HEK293T (cell line): ENCODE measurements around the gene SCT.

Source experiments
- CTCF ChIA-PET: fragments of 350-600 bp; formaldehyde crosslinking; extraction: SDS; loops from one replicate; lab custom pipeline; 2021; ENCODE audit warnings: antibody characterized with exemption, inconsistent platforms; lab: Yijun Ruan, JAX
- POLR2A ChIA-PET: fragments of 350-600 bp; formaldehyde crosslinking; extraction: SDS; loops from one replicate; lab custom pipeline; 2020; ENCODE audit warnings: antibody characterized with exemption, inconsistent platforms; lab: Yijun Ruan, JAX
- DNase-seq: peaks from one replicate; pipeline ENCODE4 v3.0.0; 2012; ENCODE audit warnings: mixed read lengths; ENCODE audit errors: extremely low spot score
- ARNT ChIP-seq: fragments of 450-650 bp; IDR thresholded peaks from 2 replicates; pipeline ENCODE4 v1.6.1; 2017; ENCODE audit warnings: mild to moderate bottlenecking
- BHLHE40 ChIP-seq: fragments of 450-650 bp; IDR thresholded peaks from 2 replicates; pipeline ENCODE4 v1.6.1; 2016; ENCODE audit warnings: mild to moderate bottlenecking, moderate library complexity, borderline replicate concordance
- CTBP1 ChIP-seq: fragments of 450-650 bp; IDR thresholded peaks from 2 replicates; pipeline ENCODE4 v1.6.1; 2016; ENCODE audit warnings: borderline replicate concordance
- ELF4 ChIP-seq: fragments of 450-650 bp; IDR thresholded peaks from 2 replicates; pipeline ENCODE4 v1.6.1; 2017; ENCODE audit warnings: antibody characterized with exemption
- FOXA1 ChIP-seq: fragments of 450-650 bp; IDR thresholded peaks from 2 replicates; pipeline ENCODE4 v1.6.1; 2016; ENCODE audit warnings: mild to moderate bottlenecking
- FOXK2 ChIP-seq: fragments of 450-650 bp; IDR thresholded peaks from 2 replicates; pipeline ENCODE4 v1.6.1; 2016; ENCODE audit warnings: mild to moderate bottlenecking
- FOXM1 ChIP-seq: fragments of 450-650 bp; IDR thresholded peaks from 2 replicates; pipeline ENCODE4 v1.6.1; 2017; ENCODE audit warnings: mild to moderate bottlenecking, borderline replicate concordance
- HDGF ChIP-seq: fragments of 450-650 bp; IDR thresholded peaks from 2 replicates; pipeline ENCODE4 v1.6.1; 2017; ENCODE audit warnings: antibody characterized with exemption, borderline replicate concordance
- L3MBTL2 ChIP-seq: fragments of 450-650 bp; conservative IDR thresholded peaks from 2 replicates; pipeline ENCODE4 v1.6.1; 2016; ENCODE audit warnings: mild to moderate bottlenecking
- LEF1 ChIP-seq: fragments of 450-650 bp; IDR thresholded peaks from 2 replicates; pipeline ENCODE4 v1.6.1; 2017; ENCODE audit warnings: mild to moderate bottlenecking, borderline replicate concordance
- NFRKB ChIP-seq: fragments of 450-650 bp; IDR thresholded peaks from 2 replicates; pipeline ENCODE4 v1.6.1; 2016; ENCODE audit warnings: mild to moderate bottlenecking, moderate library complexity
- PKNOX1 ChIP-seq: fragments of 450-650 bp; IDR thresholded peaks from 2 replicates; pipeline ENCODE4 v1.6.1; 2016
- SP1 ChIP-seq: fragments of 450-650 bp; IDR thresholded peaks from 2 replicates; pipeline ENCODE4 v1.6.1; 2017
- SUZ12 ChIP-seq: fragments of 450-650 bp; IDR thresholded peaks from 2 replicates; pipeline ENCODE4 v1.6.1; 2016; ENCODE audit warnings: mild to moderate bottlenecking
- TARDBP ChIP-seq: fragments of 450-650 bp; IDR thresholded peaks from 2 replicates; pipeline ENCODE4 v1.6.1; 2016
- ZNF384 ChIP-seq: fragments of 450-650 bp; IDR thresholded peaks from 2 replicates; pipeline ENCODE4 v1.6.1; 2016

Gene SCT

GRCh38 chr11:579830-580601 is 47.0 kb downstream of the SCT start:
- POLR2A ChIA-PET = no interaction called here
- DNase-seq = no peak
- CTCF ChIA-PET = no interaction called here
- TF ChIP-seq LEF1 (no peak), FOXA1 (no peak), SP1 (no peak), ARNT (no peak), FOXM1 (no peak), TARDBP (no peak), HDGF (no peak), NFRKB (no peak), ELF4 (no peak), L3MBTL2 (no peak), PKNOX1 (no peak), FOXK2 (no peak), BHLHE40 (no peak), SUZ12 (no peak), ZNF384 (no peak), CTBP1 (no peak)

GRCh38 chr11:578276-579035 is 48.5 kb downstream of the SCT start:
- CTCF ChIA-PET = no interaction called here
- POLR2A ChIA-PET = interaction anchor here (1.7 kb wide), 1 partner anchor 10 kb away, joined by 5 read pairs; no protein-coding TSS in a partner anchor
- no peak for DNase-seq
- no peak for TF ChIP-seq ARNT
- no peak for TF ChIP-seq BHLHE40
- TF ChIP-seq ZNF384 = no peak
- TF ChIP-seq FOXM1 = no peak
- TF ChIP-seq FOXA1 = no peak
- no peak for TF ChIP-seq SUZ12
- no peak for TF ChIP-seq TARDBP
- no peak for TF ChIP-seq ELF4
- TF ChIP-seq PKNOX1 = no peak
- no peak for TF ChIP-seq L3MBTL2
- no peak for TF ChIP-seq HDGF
- TF ChIP-seq CTBP1 = no peak
- TF ChIP-seq NFRKB = no peak
- TF ChIP-seq SP1 = no peak

- POLR2A ChIA-PET = interaction anchor here (1.0 to 1.7 kb wide), 2 partner anchors 9 to 21 kb away, joined by 5 read pairs; no protein-coding TSS in a partner anchor
- CTCF ChIA-PET = no interaction called here
- DNase-seq = no peak
- TF ChIP-seq ELF4 (no peak), L3MBTL2 (no peak), NFRKB (no peak), FOXA1 (no peak), SUZ12 (no peak), FOXK2 (no peak), PKNOX1 (no peak), CTBP1 (no peak), ZNF384 (no peak), ARNT (no peak), HDGF (no peak), TARDBP (no peak), FOXM1 (no peak), BHLHE40 (no peak)
These were observed 49.4 kb downstream of the SCT start for GRCh38 chr11:577611-577894.

GRCh38 chr11:576811-577610 is 50.0 kb downstream of the SCT start:
- no peak for TF ChIP-seq ZNF384
- no peak for TF ChIP-seq ARNT
- no peak for TF ChIP-seq CTBP1
- no peak for TF ChIP-seq LEF1
- no peak for TF ChIP-seq BHLHE40
- TF ChIP-seq ELF4 = no peak
- TF ChIP-seq SUZ12 = no peak
- CTCF ChIA-PET = no interaction called here
- no peak for DNase-seq
- POLR2A ChIA-PET = interaction anchor here (1.0 to 1.7 kb wide), 2 partner anchors 9 to 21 kb away, joined by 5 read pairs; no protein-coding TSS in a partner anchor
